Measurements from ENCODE around the gene PLXNA3. TPM values are rescaled to one million over a fixed set of nuclear protein-coding genes. Genes with fewer than 3 reads are reported as not detected.
"Not testable (repeated sequence)": the region's sequence is repeated elsewhere in the genome, so short reads cannot be mapped to it uniquely, and the experiment has no call there.

Gene PLXNA3
- total RNA-seq, 1 donor from 2014 or later = 4.3 TPM

GRCh38 chrX:154490414-154491083, 32.5 kb downstream of the PLXNA3 start, which contains the start of gene SLC10A3:
TSS of gene SLC10A3 (minus strand) at chrX:154490629. CDS start at chrX:154488940, 1,689 bp downstream.
- Histone ChIP-seq H3K36me3 (no peaks in the 10 kb centered on the region), H3K4me3 (peak within 1 kb of the TSS; percentile 55), H3K27me3 (peaks cover 11% of the 10 kb centered on the region), H3K9me3 (ENCODE audit: low read depth) (no peaks in the 10 kb centered on the region), H3K4me1 (no peaks in the 10 kb centered on the region), H2AFZ (replicated peaks) (peak within 1 kb of the TSS; percentile 65), H3K9ac (peak within 1 kb of the TSS; percentile 52), H4K20me1 (ENCODE audit: low read depth) (no peaks in the 10 kb centered on the region), H3K4me2 (peak within 1 kb of the TSS; percentile 78), H3F3A (ENCODE audit: low read depth) (peaks cover 9% of the 10 kb centered on the region), H3K79me2 (ENCODE audit: low read depth) (no peaks in the 10 kb centered on the region), H3K27ac (peak within 1 kb of the TSS; percentile 83)
- TF ChIP-seq EZH2 (IDR thresholded peaks at IDR 0.05) (no peak), CTCF (IDR thresholded peaks at IDR 0.05) (peak; percentile 24)
- peaks cover 9% of the 10 kb centered on the region for H3K27me3 Mint-ChIP-seq (ENCODE audit: insufficient read depth, low read depth)
- H3K36me3 Mint-ChIP-seq = peaks cover 4% of the 10 kb centered on the region
- peaks cover 18% of the 10 kb centered on the region for H3K9me3 Mint-ChIP-seq
- DNase-seq (ENCODE audit: low spot score) = peak; percentile 95
- H3K27ac Mint-ChIP-seq = peak within 1 kb of the TSS; percentile 57
- peak within 1 kb of the TSS; percentile 88 for H3K4me3 Mint-ChIP-seq
- peaks cover 3% of the 10 kb centered on the region for H3K4me1 Mint-ChIP-seq

GRCh38 chrX:154494715-154495114, 36.6 kb downstream of the PLXNA3 start:
- Histone ChIP-seq H3K79me2 (ENCODE audit: low read depth) (no peaks in the 10 kb centered on the region), H3K27me3 (peaks cover 3% of the 10 kb centered on the region), H3K4me1 (no peaks in the 10 kb centered on the region), H3K9ac (no peak overlapping the region), H3K9me3 (ENCODE audit: low read depth) (no peaks in the 10 kb centered on the region), H4K20me1 (ENCODE audit: low read depth) (no peaks in the 10 kb centered on the region), H3K27ac (no peak overlapping the region), H3K4me3 (no peak overlapping the region), H3K4me2 (no peak overlapping the region), H2AFZ (replicated peaks) (no peak overlapping the region), H3F3A (ENCODE audit: low read depth) (peaks cover 7% of the 10 kb centered on the region), H3K36me3 (no peaks in the 10 kb centered on the region)
- peaks cover 11% of the 10 kb centered on the region for H3K9me3 Mint-ChIP-seq
- no peak overlapping the region for H3K4me3 Mint-ChIP-seq
- H3K27me3 Mint-ChIP-seq (ENCODE audit: insufficient read depth, low read depth) = peaks cover 6% of the 10 kb centered on the region
- no peak for DNase-seq (ENCODE audit: low spot score)
- no peak overlapping the region for H3K27ac Mint-ChIP-seq
- H3K4me1 Mint-ChIP-seq = peaks cover under 1% of the 10 kb centered on the region
- H3K36me3 Mint-ChIP-seq = no peaks in the 10 kb centered on the region
- TF ChIP-seq EZH2 (IDR thresholded peaks at IDR 0.05) (no peak), CTCF (IDR thresholded peaks at IDR 0.05) (no peak), EZH2phosphoT487 (IDR thresholded peaks at IDR 0.05) (no peak)

GRCh38 chrX:154495472-154495922, 37.4 kb downstream of the PLXNA3 start:
- Histone ChIP-seq H3K27me3 (no peaks in the 10 kb centered on the region), H4K20me1 (ENCODE audit: low read depth) (no peaks in the 10 kb centered on the region), H2AFZ (replicated peaks) (no peak overlapping the region), H3K36me3 (no peaks in the 10 kb centered on the region), H3K9me3 (ENCODE audit: low read depth) (no peaks in the 10 kb centered on the region), H3K79me2 (ENCODE audit: low read depth) (no peaks in the 10 kb centered on the region), H3K4me3 (no peak overlapping the region), H3K27ac (no peak overlapping the region), H3K4me1 (no peaks in the 10 kb centered on the region), H3F3A (ENCODE audit: low read depth) (peaks cover 7% of the 10 kb centered on the region), H3K4me2 (no peak overlapping the region), H3K9ac (no peak overlapping the region)
- Mint-ChIP-seq H3K27ac (no peak overlapping the region), H3K27me3 (ENCODE audit: insufficient read depth, low read depth) (peaks cover 4% of the 10 kb centered on the region), H3K36me3 (no peaks in the 10 kb centered on the region), H3K9me3 (peaks cover 10% of the 10 kb centered on the region), H3K4me3 (no peak overlapping the region), H3K4me1 (no peaks in the 10 kb centered on the region)
- no peak for TF ChIP-seq CTCF (IDR thresholded peaks at IDR 0.05)
- no peak for TF ChIP-seq EZH2phosphoT487 (IDR thresholded peaks at IDR 0.05)
- TF ChIP-seq EZH2 (IDR thresholded peaks at IDR 0.05) = no peak
- DNase-seq (ENCODE audit: low spot score) = no peak

GRCh38 chrX:154496591-154497137, 38.6 kb downstream of the PLXNA3 start:
- DNase-seq (ENCODE audit: low spot score); H3K9ac ChIP-seq; H3K79me2 ChIP-seq (ENCODE audit: low read depth); H3K9me3 Mint-ChIP-seq; H3K36me3 Mint-ChIP-seq; H3K27me3 ChIP-seq; H3K4me2 ChIP-seq; H3K4me1 Mint-ChIP-seq; H4K20me1 ChIP-seq (ENCODE audit: low read depth); H3F3A ChIP-seq (ENCODE audit: low read depth); H3K27ac Mint-ChIP-seq; H3K27ac ChIP-seq; H3K4me3 ChIP-seq; H2AFZ ChIP-seq (replicated peaks); H3K4me3 Mint-ChIP-seq; H3K9me3 ChIP-seq (ENCODE audit: low read depth); H3K36me3 ChIP-seq; H3K27me3 Mint-ChIP-seq (ENCODE audit: insufficient read depth, low read depth); H3K4me1 ChIP-seq: not testable (repeated sequence)

- not testable (repeated sequence) for H3K4me1 ChIP-seq; H4K20me1 ChIP-seq (ENCODE audit: low read depth); H3F3A ChIP-seq (ENCODE audit: low read depth); H3K9ac ChIP-seq; H3K36me3 Mint-ChIP-seq; H3K27ac ChIP-seq; H3K36me3 ChIP-seq; H2AFZ ChIP-seq (replicated peaks); DNase-seq (ENCODE audit: low spot score); H3K79me2 ChIP-seq (ENCODE audit: low read depth); H3K27me3 ChIP-seq; H3K9me3 ChIP-seq (ENCODE audit: low read depth); H3K4me1 Mint-ChIP-seq; H3K27me3 Mint-ChIP-seq (ENCODE audit: insufficient read depth, low read depth); H3K27ac Mint-ChIP-seq; H3K4me3 ChIP-seq; H3K4me2 ChIP-seq
- H3K9me3 Mint-ChIP-seq = peaks cover 10% of the 10 kb centered on the region
- H3K4me3 Mint-ChIP-seq = peak overlapping the region; percentile 4
These were observed 43.3 kb downstream of the PLXNA3 start for GRCh38 chrX:154501423-154501822.

Data from neural progenitor cell (in vitro differentiated cells).